Activated naive CD4-positive, alpha-beta T cell treated with anti-CD3 and anti-CD28 coated beads, Interleukin-2, amount 50 U/mL, for 72 hours (primary cell): Measurements from ENCODE around the gene ZNF227. TPM values are rescaled to one million over a fixed set of nuclear protein-coding genes. Genes with fewer than 3 reads are reported as not detected.

Experiments used
- ATAC-seq, 2 donors: fragments of 150-1000 bp; cut with Tn5 transposase; 2 replicates each; pipeline ENCODE4 v1.10.0; 2021; ENCODE audit warnings: mild to moderate bottlenecking in 2 of 2, moderate library complexity in 2 of 2
- DNase-seq, 2 donors: peaks; one replicate each; pipeline ENCODE4 v3.0.0; 2021 to 2022; ENCODE audit warnings: low spot score in 2 of 2
- H3K27ac Mint-ChIP-seq, 2 donors: one replicate each; pipeline ENCODE4 v1.8.0; 2022; ENCODE audit warnings: mild to moderate bottlenecking in 2 of 2, mixed read lengths in 2 of 2
- H3K36me3 Mint-ChIP-seq, 2 donors: one replicate each; pipeline ENCODE4 v1.8.0; 2022; ENCODE audit warnings: mixed read lengths in 2 of 2
- H3K9me3 Mint-ChIP-seq, 2 donors: one replicate each; pipeline ENCODE4 v1.8.0; 2022; ENCODE audit warnings: mixed read lengths in 2 of 2
- total RNA-seq, 2 donors: library from RNA; stranded (reverse); gene quantifications; one replicate each; pipeline ENCODE4 v1.2.3, GENCODE V29; 2022

Gene ZNF227
- total RNA-seq, 2 donors from 2014 or later: 20.2 TPM

- Mint-ChIP-seq H3K9me3 (peaks cover 47 to 53% of the 10 kb centered on the region in 2 donors), H3K36me3 (peaks cover 54 to 59% of the 10 kb centered on the region in 2 donors), H3K27ac (no peak overlapping the region)
- DNase-seq: no peak
- no peak for ATAC-seq
Measured at GRCh38 chr19:44278181-44278690, 65.9 kb downstream of the ZNF227 start.

- no peak overlapping the region for H3K27ac Mint-ChIP-seq
- DNase-seq: no peak
- H3K9me3 Mint-ChIP-seq: peaks cover 45 to 48% of the 10 kb centered on the region in 2 donors
- H3K36me3 Mint-ChIP-seq: peaks cover 56 to 60% of the 10 kb centered on the region in 2 donors
- no peak for ATAC-seq
Measured at GRCh38 chr19:44280916-44281315, 68.6 kb downstream of the ZNF227 start.

GRCh38 chr19:44282846-44283245 is 70.5 kb downstream of the ZNF227 start:
- DNase-seq: no peak
- peaks cover 45 to 46% of the 10 kb centered on the region in 2 donors for H3K9me3 Mint-ChIP-seq
- H3K27ac Mint-ChIP-seq: no peak overlapping the region
- no peak for ATAC-seq
- H3K36me3 Mint-ChIP-seq: peaks cover 55 to 69% of the 10 kb centered on the region in 2 donors

- ATAC-seq (no peak), DNase-seq (no peak)
- H3K27ac Mint-ChIP-seq: no peak overlapping the region
- peaks cover 64 to 73% of the 10 kb centered on the region in 2 donors for H3K36me3 Mint-ChIP-seq
- H3K9me3 Mint-ChIP-seq: peaks cover 45 to 58% of the 10 kb centered on the region in 2 donors
Measured at GRCh38 chr19:44284968-44285367, 72.6 kb downstream of the ZNF227 start.

Other genes starting within 250 kb of the ZNF227 start
- 1 to 10 TPM; 4.1 TPM for gene ZNF155, start 228.3 kb upstream of the ZNF227 start, total RNA-seq
- 1 to 10 TPM; 3.6 to 5.1 TPM for gene ZNF230, start 209.6 kb upstream of the ZNF227 start, total RNA-seq
- gene ZNF222, start 187.2 kb upstream of the ZNF227 start, total RNA-seq: 1 to 10 TPM; 1.8 to 2.0 TPM
- gene ZNF223, start 160.5 kb upstream of the ZNF227 start, total RNA-seq: 1 to 10 TPM in 1 of 2 donors, under 1 TPM in 1; 0.60 to 1.4 TPM
- gene ZNF284, start 140.4 kb upstream of the ZNF227 start, total RNA-seq: 1 to 10 TPM; 2.3 to 2.4 TPM
- 10 to 100 TPM; 14.8 to 22.4 TPM for gene ZNF224, start 118.2 kb upstream of the ZNF227 start, total RNA-seq
- gene ZNF225, start 99.1 kb upstream of the ZNF227 start, total RNA-seq: 1 to 10 TPM in 1 of 2 donors, under 1 TPM in 1; 0.96 to 2.7 TPM
- gene ZNF234, start 71.0 kb upstream of the ZNF227 start, total RNA-seq: 10 to 100 TPM in 1 of 2 donors, 1 to 10 TPM in 1; 9.3 to 10.8 TPM
- gene ZNF226, start 47.4 kb upstream of the ZNF227 start, total RNA-seq: 10 to 100 TPM; 12.2 to 14.6 TPM
- gene ZNF233, start 47.4 kb downstream of the ZNF227 start, total RNA-seq: under 1 TPM in 1 of 2 donors, not detected in 1; 0.52 TPM
- 1 to 10 TPM; 1.5 to 3.3 TPM for gene ZNF235, start 92.5 kb downstream of the ZNF227 start, total RNA-seq
- gene ZNF112, start 144.1 kb downstream of the ZNF227 start, total RNA-seq: not detected
- gene ZNF285, start 189.1 kb downstream of the ZNF227 start, total RNA-seq: 1 to 10 TPM; 2.0 to 2.4 TPM
- gene ZNF229, start 235.9 kb downstream of the ZNF227 start, total RNA-seq: 1 to 10 TPM in 1 of 2 donors, under 1 TPM in 1; 0.09 to 1.2 TPM